Type B pancreatic cell (in vitro differentiated cells): ENCODE data around the gene COP1. TPM values are rescaled to one million over a fixed set of nuclear protein-coding genes. Genes with fewer than 3 reads are reported as not detected.
"Not testable (repeated sequence)": the region's sequence is repeated elsewhere in the genome, so short reads cannot be mapped to it uniquely, and the experiment has no call there.

Source experiments
- DNase-seq: peaks from one replicate; pipeline ENCODE4 v3.0.0; 2021; ENCODE audit warnings: mixed read lengths; ENCODE audit not compliant: unreplicated experiment; ENCODE audit errors: extremely low spot score
- H3K27ac Mint-ChIP-seq: 2 replicates; pipeline ENCODE4 v1.8.0; 2021; ENCODE audit warnings: mild to moderate bottlenecking, mixed read lengths
- H3K27me3 Mint-ChIP-seq: 2 replicates; pipeline ENCODE4 v1.8.0; 2021; ENCODE audit warnings: mixed read lengths
- H3K36me3 Mint-ChIP-seq: 2 replicates; pipeline ENCODE4 v1.8.0; 2021; ENCODE audit warnings: mixed read lengths
- H3K4me1 Mint-ChIP-seq: one replicate; pipeline ENCODE4 v1.8.0; 2021; ENCODE audit warnings: mixed read lengths; ENCODE audit not compliant: unreplicated experiment
- H3K4me3 Mint-ChIP-seq: 2 replicates; pipeline ENCODE4 v1.8.0; 2021; ENCODE audit warnings: mild to moderate bottlenecking, mixed read lengths
- H3K9me3 Mint-ChIP-seq: 2 replicates; pipeline ENCODE4 v1.8.0; 2021; ENCODE audit warnings: mixed read lengths
- total RNA-seq: library from RNA; stranded (reverse); gene quantifications from 2 replicates; pipeline ENCODE4 v1.2.1, GENCODE V29; 2021; ENCODE audit warnings: low replicate concordance
- TF ChIP-seq, protein P1 (sequence below): fragments of 200-600 bp; sonication (generic); conservative IDR thresholded peaks from 2 replicates; pipeline ENCODE4 v1.5.0; 2021; ENCODE audit warnings: antibody characterized with exemption, mild to moderate bottlenecking

COP1 gene
- total RNA-seq, 1 donor from 2014 or later = 43.9 TPM

DNA sequence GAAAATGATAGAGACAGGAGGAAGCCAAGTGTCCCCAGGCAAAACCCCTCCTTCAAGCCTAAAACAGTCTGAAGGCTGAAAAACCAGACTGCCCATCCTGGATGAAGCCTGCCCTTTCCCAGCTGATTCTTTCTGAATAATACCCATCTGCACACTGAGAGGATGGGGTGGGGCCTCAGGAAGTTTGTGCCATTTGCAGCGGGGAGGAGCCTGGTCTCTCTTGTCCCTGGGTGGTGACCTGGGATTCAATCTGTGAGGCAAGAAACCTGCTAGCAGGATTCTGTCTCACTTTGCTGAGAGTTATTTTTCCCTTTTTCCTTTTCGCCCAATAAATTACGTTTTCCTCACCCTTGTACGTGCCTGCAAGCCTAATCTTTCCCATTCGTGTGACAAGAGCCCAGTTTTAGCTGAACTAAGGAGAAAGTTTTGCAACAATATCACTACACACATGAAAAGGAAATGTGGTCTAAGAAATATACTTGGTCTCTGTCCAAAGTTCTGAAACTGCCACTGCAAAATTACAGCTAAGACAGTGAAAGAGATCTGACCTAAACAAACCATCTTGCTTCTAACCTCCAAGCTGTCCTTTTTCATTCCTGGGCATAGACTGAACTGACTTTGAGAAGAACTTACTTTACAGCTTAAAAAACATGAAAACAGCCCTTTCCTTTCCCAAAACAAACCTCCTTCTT is 105.0 kb downstream of the COP1 start:
- TF ChIP-seq, protein P1, sequence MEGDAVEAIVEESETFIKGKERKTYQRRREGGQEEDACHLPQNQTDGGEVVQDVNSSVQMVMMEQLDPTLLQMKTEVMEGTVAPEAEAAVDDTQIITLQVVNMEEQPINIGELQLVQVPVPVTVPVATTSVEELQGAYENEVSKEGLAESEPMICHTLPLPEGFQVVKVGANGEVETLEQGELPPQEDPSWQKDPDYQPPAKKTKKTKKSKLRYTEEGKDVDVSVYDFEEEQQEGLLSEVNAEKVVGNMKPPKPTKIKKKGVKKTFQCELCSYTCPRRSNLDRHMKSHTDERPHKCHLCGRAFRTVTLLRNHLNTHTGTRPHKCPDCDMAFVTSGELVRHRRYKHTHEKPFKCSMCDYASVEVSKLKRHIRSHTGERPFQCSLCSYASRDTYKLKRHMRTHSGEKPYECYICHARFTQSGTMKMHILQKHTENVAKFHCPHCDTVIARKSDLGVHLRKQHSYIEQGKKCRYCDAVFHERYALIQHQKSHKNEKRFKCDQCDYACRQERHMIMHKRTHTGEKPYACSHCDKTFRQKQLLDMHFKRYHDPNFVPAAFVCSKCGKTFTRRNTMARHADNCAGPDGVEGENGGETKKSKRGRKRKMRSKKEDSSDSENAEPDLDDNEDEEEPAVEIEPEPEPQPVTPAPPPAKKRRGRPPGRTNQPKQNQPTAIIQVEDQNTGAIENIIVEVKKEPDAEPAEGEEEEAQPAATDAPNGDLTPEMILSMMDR = no peak
- Mint-ChIP-seq H3K27ac (no peak overlapping the region), H3K9me3 (peaks cover 6% of the 10 kb centered on the region), H3K27me3 (no peaks in the 10 kb centered on the region), H3K4me3 (no peak overlapping the region), H3K4me1 (peaks cover 9% of the 10 kb centered on the region), H3K36me3 (peaks cover 38% of the 10 kb centered on the region)
- no peak for DNase-seq

DNA sequence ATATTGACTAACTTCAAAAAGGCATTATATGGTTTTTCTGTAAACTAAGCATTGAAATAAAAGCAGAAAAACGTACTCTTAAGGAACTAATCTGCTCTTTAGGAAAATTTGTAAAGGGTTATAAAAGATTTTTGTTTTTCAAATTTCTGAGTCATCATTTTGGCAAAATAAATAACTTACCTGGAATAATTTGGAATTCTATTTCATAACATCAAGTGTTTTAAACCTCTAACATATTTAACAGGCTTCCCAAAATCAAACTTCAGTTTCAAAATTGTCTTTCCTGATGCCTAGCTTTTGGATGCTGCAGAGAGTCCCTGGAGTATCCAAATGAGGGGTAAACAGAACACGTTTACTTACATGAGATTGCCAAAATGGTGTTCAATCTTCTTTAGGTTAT is 108.5 kb downstream of the COP1 start:
- no peak for DNase-seq
- TF ChIP-seq, protein P1 = no peak
- H3K27me3 Mint-ChIP-seq = no peaks in the 10 kb centered on the region
- peaks cover 6% of the 10 kb centered on the region for H3K9me3 Mint-ChIP-seq
- H3K36me3 Mint-ChIP-seq = peaks cover 38% of the 10 kb centered on the region
- peaks cover 9% of the 10 kb centered on the region for H3K4me1 Mint-ChIP-seq
- H3K4me3 Mint-ChIP-seq = no peak overlapping the region
- H3K27ac Mint-ChIP-seq = no peak overlapping the region

DNA sequence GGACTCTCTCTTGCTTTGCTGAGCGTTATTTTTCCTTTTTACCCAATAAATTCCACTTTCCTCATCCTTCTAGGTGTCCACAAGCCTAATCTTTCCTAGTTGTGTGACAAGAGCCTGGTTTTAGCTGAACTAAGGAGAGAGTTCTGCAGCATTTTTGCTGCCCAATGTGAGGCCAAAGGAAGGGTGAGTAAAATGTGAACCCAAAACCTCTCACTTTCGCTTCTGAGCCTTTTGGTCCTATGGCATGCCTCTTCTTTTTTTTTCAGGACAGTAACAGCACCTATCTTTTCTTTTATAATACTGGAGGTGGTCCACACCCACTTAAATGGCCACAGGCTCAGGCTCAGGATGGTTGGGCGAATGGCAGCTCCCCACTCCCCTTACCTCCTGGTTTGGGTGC is 111.1 kb downstream of the COP1 start:
- no peak overlapping the region for H3K4me3 Mint-ChIP-seq
- peaks cover 28% of the 10 kb centered on the region for H3K36me3 Mint-ChIP-seq
- DNase-seq = no peak
- H3K9me3 Mint-ChIP-seq = peaks cover 6% of the 10 kb centered on the region
- no peaks in the 10 kb centered on the region for H3K27me3 Mint-ChIP-seq
- TF ChIP-seq, protein P1 = no peak
- no peaks in the 10 kb centered on the region for H3K4me1 Mint-ChIP-seq
- no peak overlapping the region for H3K27ac Mint-ChIP-seq

DNA sequence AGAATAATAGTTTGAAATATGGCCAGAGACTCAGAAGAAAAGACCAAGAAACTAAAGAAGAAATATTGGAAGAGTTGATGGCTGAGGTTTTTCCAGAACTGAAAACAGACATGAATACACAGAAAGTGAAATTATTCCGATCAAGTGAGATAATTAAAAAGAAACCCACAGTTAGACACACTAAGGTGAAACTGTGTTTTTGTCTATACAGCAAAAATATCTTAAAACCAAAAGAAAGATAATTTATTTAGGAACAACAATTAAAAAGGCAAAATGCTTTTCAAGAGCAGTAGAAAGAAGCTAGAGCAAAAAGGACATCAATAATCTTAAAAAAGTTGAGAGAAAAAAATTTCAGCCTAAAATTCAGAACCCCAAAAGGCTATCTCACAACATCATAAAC is 116.3 kb downstream of the COP1 start:
- Mint-ChIP-seq H3K4me1 (no peaks in the 10 kb centered on the region), H3K9me3 (no peaks in the 10 kb centered on the region), H3K36me3 (peaks cover 17% of the 10 kb centered on the region), H3K4me3 (no peak overlapping the region), H3K27me3 (no peaks in the 10 kb centered on the region), H3K27ac (no peak overlapping the region)
- DNase-seq = no peak
- TF ChIP-seq, protein P1 = no peak

DNA sequence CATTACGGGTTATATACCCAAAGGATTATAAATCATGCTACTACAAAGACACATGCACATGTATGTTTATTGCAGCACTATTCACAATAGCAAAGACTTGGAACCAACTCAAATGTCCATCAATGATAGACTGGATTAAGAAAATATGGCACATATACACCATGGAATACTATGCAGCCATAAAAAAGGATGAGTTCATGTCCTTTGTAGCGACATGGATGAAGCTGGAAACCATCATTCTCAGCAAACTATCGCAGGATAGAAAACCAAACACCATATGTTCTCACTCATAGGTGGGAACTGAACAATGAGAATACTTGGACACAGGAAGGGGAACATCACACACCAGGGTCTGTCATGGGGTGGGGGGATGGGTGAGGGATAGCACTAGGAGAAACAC is 119.3 kb downstream of the COP1 start:
- not testable (repeated sequence) for H3K27me3 Mint-ChIP-seq, H3K4me3 Mint-ChIP-seq, H3K9me3 Mint-ChIP-seq, H3K4me1 Mint-ChIP-seq, H3K27ac Mint-ChIP-seq, DNase-seq
- H3K36me3 Mint-ChIP-seq = peaks cover 27% of the 10 kb centered on the region

DNA sequence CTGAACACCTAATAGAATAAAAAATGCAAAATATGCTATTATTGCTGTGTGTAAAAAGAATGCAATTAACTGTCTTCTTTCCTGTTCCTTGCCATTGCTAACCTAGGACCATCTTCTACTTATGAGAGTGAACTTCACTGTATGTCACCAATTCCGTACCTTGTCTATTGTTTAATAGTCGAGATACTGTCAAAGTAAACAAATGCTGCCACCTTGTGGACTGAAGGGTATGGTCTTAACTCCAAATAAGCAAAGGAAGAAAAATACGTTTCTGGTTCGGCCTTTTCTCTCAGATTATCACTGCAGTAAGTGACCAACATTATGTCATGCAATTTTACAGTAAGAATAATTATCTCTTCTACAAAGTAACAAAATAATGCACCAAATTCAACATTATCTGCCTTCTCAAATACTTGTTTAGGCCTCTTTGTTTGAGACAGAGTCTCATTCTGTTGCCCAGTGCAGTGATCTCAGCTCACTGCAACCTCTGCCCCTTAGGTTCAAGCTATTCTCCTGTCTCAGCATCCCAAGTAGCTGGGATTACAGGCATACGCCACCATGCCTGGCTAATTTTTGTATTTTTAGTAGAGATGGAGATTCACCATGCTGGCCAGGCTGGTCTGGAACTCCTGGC is 133.4 kb downstream of the COP1 start:
- Mint-ChIP-seq H3K4me1 (peaks cover 4% of the 10 kb centered on the region), H3K27ac (no peak overlapping the region), H3K36me3 (peaks cover 48% of the 10 kb centered on the region), H3K4me3 (no peak overlapping the region), H3K9me3 (peaks cover 13% of the 10 kb centered on the region), H3K27me3 (no peaks in the 10 kb centered on the region)
- TF ChIP-seq, protein P1 = peak; percentile 89
- no peak for DNase-seq
